H7 (cell line): ENCODE results near the gene DOCK3. TPM values are rescaled to one million over a fixed set of nuclear protein-coding genes. Genes with fewer than 3 reads are reported as not detected.
A peak's percentile ranks its signal among the peaks of the same experiment; 100 is the strongest.
"Not testable (repeated sequence)": the region's sequence is repeated elsewhere in the genome, so short reads cannot be mapped to it uniquely, and the experiment has no call there.

ENCODE experiments used
- DNase-seq: peaks from one replicate; pipeline ENCODE4 v3.0.0; 2012
- H3K27me3 ChIP-seq: 2 replicates; pipeline ENCODE4 v1.6.0; 2011; ENCODE audit warnings: mild to moderate bottlenecking, low read length; ENCODE audit not compliant: control insufficient read depth, insufficient read depth
- H3K36me3 ChIP-seq: replicated peaks from 2 replicates; pipeline ENCODE4 v1.5.1; 2011; ENCODE audit warnings: low read length; ENCODE audit not compliant: control insufficient read depth, insufficient read depth
- H3K4me3 ChIP-seq: 2 replicates; pipeline ENCODE4 v1.5.1; 2011; ENCODE audit warnings: low read depth, mild to moderate bottlenecking, control low read depth, low read length, moderate library complexity; ENCODE audit not compliant: insufficient read depth
- total RNA-seq: library from RNA; depleted of rRNA; stranded (reverse); fragments of >200 nt; shearing (Covaris generic); gene quantifications from 2 replicates; pipeline ENCODE4 v1.2.3, GENCODE V29; 2014

The DOCK3 gene
- total RNA-seq, 1 experiment from 2014 or later = 2.0 TPM

DNA sequence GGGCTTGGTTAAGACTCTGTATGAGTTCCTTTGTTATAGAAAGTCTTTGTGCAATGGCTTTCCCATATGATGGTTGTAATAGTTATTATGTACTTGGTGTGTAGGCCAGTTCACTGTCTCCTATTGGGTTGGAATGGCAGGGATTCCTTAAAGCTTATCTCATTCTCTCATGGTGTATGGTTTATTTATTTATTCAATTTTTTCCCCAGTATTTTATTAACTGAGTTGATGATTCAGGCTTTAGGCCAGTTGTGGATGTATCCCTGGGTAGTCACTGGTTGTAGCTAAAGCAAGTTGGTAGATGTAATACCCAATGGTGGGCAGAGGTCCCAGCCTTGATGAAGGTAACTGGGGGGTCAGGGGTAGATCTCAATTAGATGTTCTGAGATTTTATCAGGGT, 349.4 kb downstream of the DOCK3 start:
- Histone ChIP-seq H3K36me3 (no peaks in the 10 kb centered on the region), H3K4me3 (no peak overlapping the region), H3K27me3 (no peaks in the 10 kb centered on the region)
- DNase-seq = no peak

GRCh38 chr3:51024765-51025632, 350.3 kb downstream of the DOCK3 start:
- DNase-seq = no peak
- no peak overlapping the region for H3K4me3 ChIP-seq
- H3K27me3 ChIP-seq = no peaks in the 10 kb centered on the region
- H3K36me3 ChIP-seq = no peaks in the 10 kb centered on the region

DNA sequence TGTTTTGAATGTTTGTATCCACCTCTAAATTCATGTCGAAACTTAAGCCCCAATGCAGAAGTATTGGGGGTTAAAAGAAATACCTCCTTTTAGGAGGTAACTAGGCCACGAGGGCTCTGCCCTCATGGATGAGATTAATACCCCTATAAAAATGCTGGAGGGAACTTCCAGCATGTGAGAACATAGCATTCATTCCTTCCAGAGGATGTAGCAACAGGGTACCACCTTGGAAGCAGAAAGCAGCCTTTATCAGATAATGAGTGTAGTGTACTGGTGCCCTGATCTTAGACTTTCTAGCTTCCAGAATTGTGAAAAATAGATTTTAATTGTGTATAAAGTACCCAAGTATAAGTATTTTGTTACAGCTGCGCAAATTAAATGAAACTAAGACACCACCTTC, 356.9 kb downstream of the DOCK3 start:
- DNase-seq = no peak
- Histone ChIP-seq H3K27me3 (no peaks in the 10 kb centered on the region), H3K4me3 (no peak overlapping the region), H3K36me3 (no peaks in the 10 kb centered on the region)

- DNase-seq = no peak
- no peaks in the 10 kb centered on the region for H3K27me3 ChIP-seq
- no peaks in the 10 kb centered on the region for H3K36me3 ChIP-seq
- H3K4me3 ChIP-seq = no peak overlapping the region
Measured at GRCh38 chr3:51035630-51036029, 360.9 kb downstream of the DOCK3 start.

GRCh38 chr3:51044982-51045381, 370.3 kb downstream of the DOCK3 start:
- Histone ChIP-seq H3K27me3 (no peaks in the 10 kb centered on the region), H3K4me3 (no peak overlapping the region), H3K36me3 (no peaks in the 10 kb centered on the region)
- DNase-seq = no peak

DNA sequence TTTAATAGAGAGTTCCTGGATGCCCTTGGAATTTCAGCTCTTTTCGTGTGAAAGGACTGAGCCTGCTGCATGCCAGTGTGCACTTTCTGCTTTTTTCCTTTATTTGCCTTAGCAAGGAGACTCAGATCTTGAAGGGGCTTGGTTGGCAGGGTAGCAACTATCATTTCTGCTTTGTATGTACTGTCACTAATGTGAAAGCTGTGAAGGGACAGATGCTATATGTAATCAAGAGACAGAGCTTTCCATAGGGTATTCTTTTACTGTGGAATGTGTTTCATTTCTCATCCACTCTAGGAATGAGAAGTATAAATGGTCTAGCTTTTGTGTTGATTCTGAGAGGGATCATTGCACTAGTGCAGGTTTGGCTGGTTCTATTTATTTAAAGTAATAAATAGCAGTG, 377.8 kb downstream of the DOCK3 start:
- Histone ChIP-seq H3K36me3 (no peaks in the 10 kb centered on the region), H3K4me3 (no peak overlapping the region), H3K27me3 (no peaks in the 10 kb centered on the region)
- DNase-seq = no peak

GRCh38 chr3:51057121-51057520, 382.4 kb downstream of the DOCK3 start:
- DNase-seq = no peak
- no peaks in the 10 kb centered on the region for H3K36me3 ChIP-seq
- H3K4me3 ChIP-seq = no peak overlapping the region
- no peaks in the 10 kb centered on the region for H3K27me3 ChIP-seq

GRCh38 chr3:51063053-51063452, 388.3 kb downstream of the DOCK3 start:
- no peak for DNase-seq
- Histone ChIP-seq H3K36me3 (no peaks in the 10 kb centered on the region), H3K4me3 (no peak overlapping the region), H3K27me3 (no peaks in the 10 kb centered on the region)

DNA sequence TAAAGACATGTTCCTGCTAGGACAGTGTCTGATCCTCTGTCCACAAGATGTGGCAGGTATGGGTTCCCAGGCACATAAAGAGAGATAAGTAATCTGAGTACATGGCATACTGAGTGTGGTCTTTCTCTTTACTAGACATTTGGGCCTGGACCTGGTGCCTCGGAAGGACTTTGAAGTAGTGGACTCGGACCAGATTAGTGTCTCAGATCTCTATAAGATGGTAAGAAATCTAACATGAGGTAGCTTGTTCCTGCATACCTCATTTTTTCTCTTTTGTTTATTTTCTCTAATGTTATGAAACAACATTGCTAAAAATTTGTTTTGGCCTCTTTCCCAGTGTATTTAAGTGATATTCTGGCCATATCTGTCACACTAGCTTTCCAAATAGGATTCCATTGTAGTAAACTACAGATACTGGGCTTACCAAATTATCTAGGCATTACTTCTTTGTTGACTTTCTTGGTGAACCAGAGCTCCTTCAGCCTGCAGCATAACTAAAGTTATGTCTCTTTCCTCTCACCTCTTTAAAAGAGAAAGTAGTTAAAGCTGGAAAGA, 400.6 kb downstream of the DOCK3 start:
- no peak overlapping the region for H3K4me3 ChIP-seq
- DNase-seq = no peak
- no peaks in the 10 kb centered on the region for H3K36me3 ChIP-seq
- no peaks in the 10 kb centered on the region for H3K27me3 ChIP-seq

DNA sequence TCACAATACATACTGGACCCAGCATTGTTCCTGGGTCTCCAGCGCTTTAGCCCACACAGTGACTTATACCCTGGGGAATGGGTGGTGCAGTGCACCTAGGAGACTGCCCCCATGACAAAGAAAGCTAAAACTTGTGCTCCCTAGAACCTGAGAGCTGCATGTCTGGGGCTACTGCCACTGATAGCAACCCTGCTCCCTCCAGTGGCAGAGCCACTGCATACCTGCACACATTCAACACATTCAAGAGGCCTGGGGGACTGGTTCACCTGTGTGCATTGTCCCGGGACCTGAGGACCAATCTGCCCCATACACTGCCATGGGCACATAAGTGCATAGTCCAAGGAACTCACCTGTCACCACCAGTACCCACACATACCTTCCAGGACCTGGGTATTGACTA, 407.6 kb downstream of the DOCK3 start:
- Histone ChIP-seq H3K4me3 (no peak overlapping the region), H3K27me3 (no peaks in the 10 kb centered on the region), H3K36me3 (peaks cover 3% of the 10 kb centered on the region)
- no peak for DNase-seq

GRCh38 chr3:51083490-51083889, 408.8 kb downstream of the DOCK3 start:
- no peak overlapping the region for H3K4me3 ChIP-seq
- H3K36me3 ChIP-seq = peaks cover 3% of the 10 kb centered on the region
- H3K27me3 ChIP-seq = no peaks in the 10 kb centered on the region
- DNase-seq = no peak

DNA sequence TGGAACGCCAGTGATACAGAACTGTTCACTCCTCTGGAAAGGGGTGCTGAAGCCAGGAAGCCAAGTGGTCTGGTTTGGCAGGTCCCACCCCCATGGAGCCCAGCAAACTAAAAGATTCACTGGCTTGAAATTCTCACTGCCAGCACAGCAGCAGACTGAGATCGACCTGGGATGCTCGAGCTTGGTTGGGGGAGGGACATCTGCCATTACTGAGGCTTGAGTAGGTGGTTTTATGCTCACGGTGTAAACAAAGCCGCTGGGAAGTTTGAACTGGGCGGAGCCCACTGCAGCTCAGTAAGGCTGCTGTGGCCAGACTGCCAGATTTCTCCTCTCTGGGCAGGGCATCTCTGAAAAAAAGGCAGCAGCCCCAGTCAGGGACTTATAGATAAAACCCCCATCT, 417.4 kb downstream of the DOCK3 start:
- not testable (repeated sequence) for H3K36me3 ChIP-seq, DNase-seq, H3K27me3 ChIP-seq, H3K4me3 ChIP-seq

GRCh38 chr3:51094838-51095237, 420.1 kb downstream of the DOCK3 start:
- H3K4me3 ChIP-seq, H3K27me3 ChIP-seq, H3K36me3 ChIP-seq, DNase-seq: not testable (repeated sequence)

- H3K27me3 ChIP-seq = no peaks in the 10 kb centered on the region; the same call in 1 of the 2 replicates
- H3K4me3 ChIP-seq = no peak overlapping the region
- no peaks in the 10 kb centered on the region for H3K36me3 ChIP-seq
- peak; percentile 72 for DNase-seq
Measured at GRCh38 chr3:51099794-51100535, 425.2 kb downstream of the DOCK3 start.

GRCh38 chr3:51100536-51100851, 425.8 kb downstream of the DOCK3 start:
- Histone ChIP-seq H3K4me3 (no peak overlapping the region), H3K27me3 (no peaks in the 10 kb centered on the region; the same call in 1 of the 2 replicates), H3K36me3 (no peaks in the 10 kb centered on the region)
- no peak for DNase-seq
